GM20000 (cell line): ENCODE results near the gene SPRYD3.

Experiments used
- DNase-seq: peaks from one replicate; pipeline ENCODE4 v3.0.0; 2012; ENCODE audit warnings: low spot score
- CTCF ChIP-seq: IDR thresholded peaks from 2 replicates; pipeline ENCODE4 v1.5.1; 2012; ENCODE audit warnings: mild to moderate bottlenecking, control low read depth; ENCODE audit errors: extremely low read depth, missing control alignments

SPRYD3 gene

DNA sequence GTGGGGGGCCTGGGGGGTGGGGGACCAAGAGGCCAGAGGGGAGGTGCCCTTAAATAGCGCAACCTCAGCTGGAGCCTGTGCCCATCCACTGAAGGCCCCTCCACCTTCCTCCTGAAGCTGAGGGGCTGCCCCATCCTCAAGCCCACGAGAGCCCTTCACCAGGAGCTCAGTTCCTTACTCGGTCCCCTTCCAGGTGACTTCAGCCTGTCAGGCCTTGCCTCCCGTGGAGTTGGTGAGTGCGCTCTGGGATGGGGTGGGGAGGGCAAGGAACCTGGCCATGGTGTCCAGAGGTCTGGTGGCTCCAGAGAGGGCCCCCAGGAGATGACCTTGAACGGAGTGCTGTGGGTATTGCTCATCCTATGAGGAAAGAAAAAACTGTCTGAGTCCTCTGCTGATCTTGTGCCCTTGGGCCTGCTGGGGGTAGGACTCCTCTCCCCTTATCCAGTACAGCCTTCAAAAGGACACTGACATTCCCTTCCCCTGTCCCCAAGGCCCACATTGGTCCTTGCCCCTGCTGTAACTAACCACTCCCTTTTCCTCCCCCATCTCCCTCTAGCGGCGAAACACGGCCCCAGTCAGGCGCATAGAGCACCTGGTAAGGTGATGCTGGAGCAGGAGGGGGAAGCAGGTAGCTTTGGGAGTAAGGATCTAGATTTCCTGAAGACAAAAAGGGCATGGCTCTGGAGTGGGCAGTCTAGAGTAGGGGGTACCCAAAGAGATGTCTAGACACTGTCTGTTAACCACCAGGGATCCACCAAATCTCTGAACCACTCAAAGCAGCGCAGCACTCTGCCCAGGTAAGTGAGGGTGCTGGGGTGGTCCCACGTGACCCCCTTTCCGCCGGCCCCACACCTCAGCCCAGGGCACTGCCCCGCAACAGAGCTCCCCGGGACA, 25.7 kb downstream of the SPRYD3 start:
- peak; percentile 70 for TF ChIP-seq CTCF
- DNase-seq = no peak

DNA sequence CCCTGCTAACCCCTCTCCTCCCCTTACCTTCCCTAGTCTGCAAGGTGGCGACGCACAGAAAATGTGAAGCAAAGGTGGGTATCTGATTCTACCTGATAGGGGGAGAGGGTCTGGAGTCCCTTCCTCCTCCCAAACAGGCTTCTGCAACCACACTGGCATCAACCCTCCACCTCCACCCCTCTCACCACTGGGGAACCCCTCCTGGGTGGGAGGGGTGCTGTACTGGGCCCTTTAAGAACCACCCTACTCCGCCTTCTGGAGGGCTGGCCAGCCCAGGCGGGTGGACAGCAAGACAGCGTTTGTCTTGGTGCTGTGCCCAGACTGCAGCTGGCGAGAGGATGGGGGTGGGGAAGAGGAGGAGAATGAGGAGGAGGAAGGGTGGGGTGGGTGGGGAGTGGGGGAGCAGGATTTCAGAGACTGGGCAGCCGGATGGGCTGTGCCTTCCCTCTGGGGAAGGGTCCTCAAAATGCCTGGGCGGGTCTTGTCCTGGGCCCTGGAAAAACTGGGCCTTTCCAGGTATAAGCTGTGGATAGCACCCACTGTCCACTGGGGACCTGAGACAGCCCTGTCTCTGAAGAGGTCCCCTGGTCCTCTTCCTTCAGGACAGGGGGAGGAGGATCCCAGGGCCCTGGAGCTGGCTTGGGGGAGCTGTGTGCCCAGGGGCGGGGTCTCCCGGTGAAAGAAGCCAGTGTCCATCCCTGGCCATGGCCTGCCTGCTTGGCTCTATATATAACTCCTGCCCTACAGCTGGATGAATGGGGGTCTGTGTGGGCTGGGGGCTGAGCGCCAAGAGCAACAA, 26.6 kb downstream of the SPRYD3 start:
- no peak for DNase-seq
- TF ChIP-seq CTCF = no peak

GRCh38 chr12:53051881-53052412, 27.2 kb downstream of the SPRYD3 start:
- no peak for DNase-seq
- TF ChIP-seq CTCF = no peak

GRCh38 chr12:53051058-53051880, 27.9 kb downstream of the SPRYD3 start:
- no peak for TF ChIP-seq CTCF
- no peak for DNase-seq

GRCh38 chr12:53050426-53051057, 28.6 kb downstream of the SPRYD3 start:
- DNase-seq = no peak
- no peak for TF ChIP-seq CTCF

DNA sequence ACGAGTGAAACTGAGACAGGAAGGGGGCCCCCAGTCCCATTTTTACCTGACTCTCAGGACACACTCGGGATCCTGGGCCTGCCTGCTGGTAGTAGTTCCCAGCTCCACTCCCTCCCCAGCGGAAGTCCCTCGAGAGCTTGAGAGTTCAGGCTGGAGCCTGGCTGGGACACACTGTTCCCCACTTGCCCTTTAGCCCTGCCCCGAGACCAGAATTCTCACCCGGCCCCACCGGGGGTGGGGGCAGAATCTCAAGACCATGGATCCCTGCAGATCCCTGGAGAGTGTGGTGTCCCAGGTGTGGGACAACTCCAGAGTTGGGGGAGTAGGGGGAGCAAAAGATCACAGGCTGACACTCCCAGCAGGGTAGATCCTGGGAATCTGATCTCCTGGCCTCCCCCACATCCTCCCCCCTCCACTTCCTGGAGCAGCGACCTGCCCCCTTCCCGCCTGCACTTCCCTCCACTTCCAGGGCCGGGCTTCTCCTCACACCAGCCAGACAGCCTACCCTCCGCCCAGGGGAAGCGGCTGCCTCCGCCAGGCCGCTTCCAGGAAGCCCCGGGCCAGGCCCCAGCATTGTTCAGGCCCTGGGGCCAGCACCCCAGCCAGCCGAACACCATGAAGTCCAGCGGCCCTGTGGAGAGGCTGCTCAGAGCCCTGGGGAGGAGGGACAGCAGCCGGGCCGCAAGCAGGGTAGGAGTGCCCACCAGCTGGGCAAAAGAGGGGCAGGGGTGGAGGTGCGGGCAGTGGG, 29.4 kb downstream of the SPRYD3 start, which contains the start of gene TNS2:
Gene TNS2, plus strand, starts transcription at position 495 of the 748 bp plus-strand sequence. Its CDS starts 121 bp downstream, at position 616.
- no peak for DNase-seq
- TF ChIP-seq CTCF = no peak
